GM21367 (cell line): ENCODE measurements around the gene FAM13A.

ENCODE experiments used
- ATAC-seq: cut with Tn5 transposase; IDR thresholded peaks from one replicate; pipeline ENCODE4 v1.9.1; 2021; ENCODE audit not compliant: unreplicated experiment

The FAM13A gene

GRCh38 chr4:88690355-88690754 lies 366.6 kb downstream of the FAM13A start:
- no peak for ATAC-seq

- no peak for ATAC-seq
These were observed 375.8 kb downstream of the FAM13A start for GRCh38 chr4:88681209-88681608.
